Upper lobe of left lung (tissue), 4 donors: Measurements from ENCODE around the gene STON1.

ENCODE experiments used
- CTCF ChIP-seq, 6 experiments: fragments of 450-650 bp in 4 of 6; fragments of 200-600 bp in 2 of 6; sonication (generic) in 2 of 6; IDR thresholded peaks; one replicate each; pipeline ENCODE4 v1.5.1; 2016 to 2019; ENCODE audit warnings: antibody characterized with exemption in 6 of 6
- EP300 ChIP-seq, 4 donors: sonication (generic); formaldehyde crosslinking; IDR thresholded peaks; one replicate each; pipeline ENCODE4 v1.5.1; 2017; ENCODE audit warnings: antibody characterized with exemption in 4 of 4, control low read depth in 2 of 4
- POLR2A ChIP-seq, 4 donors: fragments of 450-650 bp; IDR thresholded peaks; one replicate each; pipeline ENCODE4 v1.5.1; 2016 to 2017; ENCODE audit warnings: antibody characterized with exemption in 4 of 4, mild to moderate bottlenecking in 2 of 4
- POLR2AphosphoS5 ChIP-seq, 2 donors: sonication (generic); formaldehyde crosslinking; IDR thresholded peaks; one replicate each; pipeline ENCODE4 v1.5.1; 2017; ENCODE audit warnings: antibody characterized with exemption in 2 of 2

- TF ChIP-seq POLR2A (IDR thresholded peaks at IDR 0.05) (no peak), CTCF (IDR thresholded peaks at IDR 0.05) (no peak), POLR2AphosphoS5 (IDR thresholded peaks at IDR 0.05) (peak; percentile 21 to 45), EP300 (IDR thresholded peaks at IDR 0.05) (peak in 1 of 4 donors; percentile 64)
These were observed 38.6 kb downstream of the STON1 start for GRCh38 chr2:48568547-48568946.
